Left lobe of liver (tissue), 2 donors: ENCODE results near the gene CAPZB. TPM values are rescaled to one million over a fixed set of nuclear protein-coding genes. Genes with fewer than 3 reads are reported as not detected.

Experiments used
- ATAC-seq: fragments of 200-7000 bp; cut with Tn5 transposase; one replicate; pipeline ENCODE4 v1.9.1; 2020; ENCODE audit warnings: mild to moderate bottlenecking, moderate library complexity
- DNase-seq: peaks from one replicate; pipeline ENCODE4 v3.0.0-alpha.2; 2020; ENCODE audit warnings: low spot score
- total RNA-seq: library from RNA; stranded (reverse); gene quantifications from one replicate; pipeline ENCODE4 v1.2.1, GENCODE V29; 2021
- donor health status: DM: no; HTN: no; CAD: no; lungs with moderate emphysema.
- donor health status: DM: no; HTN: yes; CAD: no.

CAPZB gene
- total RNA-seq, 1 donor from 2014 or later = 91.4 TPM

- DNase-seq = no peak
These were observed 34.4 kb downstream of the CAPZB start for GRCh38 chr1:19450811-19451515.

GRCh38 chr1:19449454-19450228 is 35.7 kb downstream of the CAPZB start:
- ATAC-seq = no peak
- DNase-seq = no peak

More at GRCh38 chr1:19450811-19451515, 34.4 kb downstream of the CAPZB start:
- ATAC-seq = peak; percentile 11

DNA sequence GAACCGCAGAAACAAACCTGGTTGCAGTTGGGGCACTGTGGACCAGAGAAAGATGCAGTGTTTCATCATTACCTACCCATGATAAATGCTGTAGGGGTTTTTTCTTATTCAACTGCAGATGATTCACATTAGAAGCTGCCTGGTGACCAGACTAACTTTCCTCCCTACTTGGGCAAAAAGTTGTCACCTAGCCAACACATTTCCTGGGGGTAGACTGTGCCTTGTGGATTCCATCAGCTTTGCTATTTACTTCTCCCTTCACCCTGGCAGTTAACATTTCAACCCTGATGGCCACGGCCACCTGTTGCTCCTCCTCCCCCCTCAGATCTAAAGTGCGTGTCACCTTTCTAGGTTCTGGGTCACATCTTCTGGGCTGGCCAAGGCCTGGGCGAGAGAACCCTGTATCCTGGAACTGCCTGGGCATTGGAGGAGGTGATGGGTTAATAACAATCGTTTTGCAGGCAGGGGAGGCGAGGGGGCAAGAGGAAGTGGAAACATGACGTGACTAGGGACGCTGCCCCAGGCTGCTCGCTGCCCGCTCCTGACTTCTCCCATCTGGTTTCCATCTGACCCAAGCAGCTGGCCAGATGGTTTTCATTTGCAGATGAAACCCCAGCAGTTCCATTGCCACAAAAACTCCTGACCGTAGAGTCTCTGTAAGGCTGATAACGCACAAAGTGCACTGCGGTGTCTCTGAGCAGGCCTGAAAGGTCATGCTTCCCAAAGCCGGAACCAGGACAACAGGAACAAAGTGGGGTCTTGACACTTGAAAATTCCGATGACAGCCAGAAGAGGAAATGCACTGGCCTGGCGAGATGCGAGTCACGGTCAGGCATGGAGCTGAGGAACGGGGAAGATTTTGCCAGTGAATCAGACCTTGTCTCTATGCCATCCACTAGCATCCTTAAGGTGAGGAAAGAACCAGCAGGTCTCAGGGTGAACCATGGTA is 36.6 kb downstream of the CAPZB start:
- DNase-seq (no peak), ATAC-seq (peak; percentile 6)

GRCh38 chr1:19447550-19447949 is 37.8 kb downstream of the CAPZB start:
- DNase-seq (no peak), ATAC-seq (no peak)

- ATAC-seq (peak; percentile 97), DNase-seq (peak; percentile 81)
These were observed 39.7 kb downstream of the CAPZB start for GRCh38 chr1:19445417-19446342.

DNA sequence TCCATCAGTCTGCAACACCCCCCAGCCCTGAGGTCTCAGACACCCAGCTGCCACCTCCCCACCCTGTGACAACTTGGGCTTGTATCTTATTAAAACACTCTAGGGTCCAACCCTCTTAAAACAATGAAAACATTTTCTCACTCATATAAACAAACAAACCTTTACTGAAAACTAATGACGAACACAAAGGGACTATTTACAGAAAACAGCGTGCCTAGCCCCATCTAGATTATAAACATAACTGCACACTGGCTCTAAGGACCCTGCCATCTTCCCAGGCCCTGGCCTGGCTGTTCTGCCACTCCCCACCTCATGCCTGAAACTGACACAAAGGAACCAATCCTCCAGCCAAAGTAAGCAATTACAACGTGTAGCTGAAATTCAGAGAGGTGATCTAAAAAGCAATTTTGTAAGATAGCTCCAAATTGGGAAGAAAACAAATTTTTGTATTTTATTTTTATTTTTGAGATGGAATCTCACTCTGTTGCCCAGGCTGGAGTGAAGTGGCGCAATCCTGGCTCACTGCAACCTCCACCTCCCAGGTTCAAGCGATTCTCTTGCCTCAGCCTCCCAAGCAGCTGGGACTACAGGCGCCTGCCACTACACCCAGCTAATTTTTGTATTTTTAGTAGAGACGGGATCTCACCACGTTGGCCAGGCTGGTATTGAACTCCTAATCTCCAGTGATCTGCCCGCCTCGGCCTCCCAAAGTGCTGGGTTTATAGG is 40.9 kb downstream of the CAPZB start:
- no peak for DNase-seq
- ATAC-seq = no peak

GRCh38 chr1:19443326-19443725 is 42.0 kb downstream of the CAPZB start:
- ATAC-seq (no peak), DNase-seq (no peak)

GRCh38 chr1:19442154-19443096 is 42.9 kb downstream of the CAPZB start:
- no peak for DNase-seq
- ATAC-seq = no peak

DNA sequence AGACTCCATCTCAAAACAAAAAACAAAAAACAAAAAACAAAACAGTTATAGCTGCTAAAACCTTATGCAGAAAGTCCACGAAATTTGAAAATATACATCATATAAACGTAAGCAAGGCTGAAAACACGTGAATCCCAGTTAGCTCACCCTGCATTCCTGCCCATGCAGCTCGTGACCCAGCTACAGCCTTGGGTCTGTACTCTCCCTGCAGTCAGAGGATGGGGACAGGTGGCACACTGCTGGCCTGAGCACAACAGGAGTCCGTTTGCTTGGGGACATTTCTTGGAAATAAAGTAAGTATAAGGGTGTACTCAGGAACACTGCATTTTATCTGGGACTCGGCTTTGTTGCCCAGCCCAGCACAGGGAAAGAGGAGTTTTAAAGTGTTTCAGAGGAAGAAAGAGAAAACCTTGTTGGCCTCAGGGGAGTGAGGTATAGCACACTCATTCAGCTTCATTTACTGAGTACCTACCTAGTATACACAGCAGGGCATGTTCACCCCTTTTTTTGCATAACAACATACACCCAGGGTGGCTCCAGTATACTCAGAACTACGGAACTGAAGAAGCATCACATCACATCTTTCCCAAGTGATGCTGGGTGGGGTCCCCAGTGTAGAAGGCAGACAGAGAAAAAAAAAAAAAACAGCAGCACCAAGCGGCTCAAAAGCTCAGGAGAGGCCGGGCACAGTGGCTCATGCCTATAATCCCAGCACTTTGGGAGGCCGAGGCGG is 44.1 kb downstream of the CAPZB start:
- no peak for ATAC-seq
- DNase-seq = no peak

DNA sequence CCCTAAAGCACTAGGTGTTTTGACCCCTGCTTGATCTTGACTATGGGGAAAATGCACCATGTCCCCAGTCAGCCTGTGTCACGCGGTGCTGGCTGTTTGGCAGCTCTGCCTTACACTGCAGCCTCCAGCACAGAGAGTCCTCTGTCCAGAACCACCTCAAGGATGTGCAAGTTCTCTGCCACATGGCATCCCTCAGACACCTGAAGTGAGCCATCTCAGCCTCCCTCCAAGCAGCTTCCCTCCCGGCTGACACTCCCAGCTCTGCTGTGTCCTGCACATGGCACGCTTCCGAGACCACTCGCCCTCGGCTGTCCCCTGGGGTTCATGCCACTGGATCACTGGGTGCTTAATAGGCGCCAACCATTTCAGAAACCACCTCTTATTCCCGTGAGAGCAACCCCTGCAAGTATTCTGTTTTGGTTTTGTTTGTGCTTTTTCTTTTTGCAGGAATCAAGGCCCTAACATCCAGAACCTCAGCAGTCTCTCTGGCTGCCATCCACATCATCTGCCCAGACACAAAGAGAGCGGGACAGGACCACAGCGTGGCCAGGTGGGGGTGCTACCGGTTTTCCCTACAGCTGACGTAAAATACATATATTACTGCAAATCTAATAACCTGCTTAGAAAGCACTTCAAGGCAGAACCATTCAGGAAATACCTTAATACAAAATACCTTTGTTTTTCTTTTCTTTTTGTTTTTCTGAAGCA is 45.7 kb downstream of the CAPZB start:
- peak; percentile 60 for DNase-seq
- peak; percentile 59 for ATAC-seq

GRCh38 chr1:19438516-19439195 is 46.7 kb downstream of the CAPZB start:
- no peak for DNase-seq
- ATAC-seq = no peak

- ATAC-seq (no peak), DNase-seq (no peak)
These were observed 47.4 kb downstream of the CAPZB start for GRCh38 chr1:19437891-19438294.

GRCh38 chr1:19436716-19437476 is 48.4 kb downstream of the CAPZB start:
- ATAC-seq (peak; percentile 92), DNase-seq (peak; percentile 90)

DNA sequence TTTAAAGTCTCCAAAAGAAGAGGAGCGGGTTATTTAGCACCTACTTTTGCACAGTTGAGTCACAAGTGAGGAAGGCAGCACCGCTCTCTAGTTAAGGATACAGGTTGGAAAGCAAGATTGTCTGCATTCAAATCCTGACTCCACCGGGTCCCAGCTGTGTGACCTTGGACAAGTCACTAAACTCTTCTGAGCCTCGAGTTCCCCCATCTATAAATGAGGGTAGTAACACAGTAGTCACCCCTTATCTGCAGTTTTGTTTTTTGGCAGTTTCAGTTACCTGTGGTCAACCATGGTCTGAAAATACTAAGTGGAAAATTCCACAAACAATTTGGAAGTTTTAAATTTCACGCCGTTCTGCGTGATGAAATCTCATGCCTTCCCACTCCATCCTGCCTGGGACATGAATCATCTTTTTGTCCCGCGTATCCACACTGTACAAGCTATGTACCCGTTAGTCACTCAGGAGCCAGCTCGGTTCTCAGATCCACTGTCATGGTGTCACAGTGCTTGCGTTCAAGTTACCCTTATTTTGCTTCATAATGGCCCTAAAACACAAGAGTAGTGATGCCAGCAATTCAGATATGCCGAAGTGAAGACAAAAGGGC is 49.4 kb downstream of the CAPZB start:
- DNase-seq = no peak
- no peak for ATAC-seq

GRCh38 chr1:19435181-19435580 is 50.2 kb downstream of the CAPZB start:
- ATAC-seq (peak; percentile 15), DNase-seq (no peak)
